ENCODE measurements around the gene COX4I2. TPM values are rescaled to one million over a fixed set of nuclear protein-coding genes. Genes with fewer than 3 reads are reported as not detected.

COX4I2 gene
- polyA plus RNA-seq, 1 donor = 7.0 TPM

- DNase-seq (ENCODE audit: low read depth) = no peak
Observed at GRCh38 chr20:31693987-31694661, 56.4 kb downstream of the COX4I2 start.

Other genes starting within 250 kb of the COX4I2 start
- not detected for gene DEFB119, start 247.3 kb upstream of the COX4I2 start, polyA plus RNA-seq (ENCODE audit: insufficient read length)
- not detected for gene DEFB121, start 231.7 kb upstream of the COX4I2 start, polyA plus RNA-seq (ENCODE audit: insufficient read length)
- gene DEFB123, start 197.3 kb upstream of the COX4I2 start, polyA plus RNA-seq (ENCODE audit: insufficient read length) = not detected
- gene DEFB124, start 162.8 kb upstream of the COX4I2 start, polyA plus RNA-seq (ENCODE audit: insufficient read length) = 1.3 TPM
- 5.8 TPM for gene REM1, start 162.6 kb upstream of the COX4I2 start, polyA plus RNA-seq (ENCODE audit: insufficient read length)
- gene HM13, start 123.5 kb upstream of the COX4I2 start, polyA plus RNA-seq (ENCODE audit: insufficient read length) = 73.3 TPM
- gene ID1, start 32.6 kb upstream of the COX4I2 start, polyA plus RNA-seq (ENCODE audit: insufficient read length) = 16.6 TPM
- gene BCL2L1, start 85.0 kb downstream of the COX4I2 start, polyA plus RNA-seq (ENCODE audit: insufficient read length) = 29.8 TPM
- gene TPX2, start 101.4 kb downstream of the COX4I2 start, polyA plus RNA-seq (ENCODE audit: insufficient read length) = 21.5 TPM
- 60.0 TPM for gene MYLK2, start 181.4 kb downstream of the COX4I2 start, polyA plus RNA-seq (ENCODE audit: insufficient read length)
- 5.9 TPM for gene FOXS1, start 207.7 kb downstream of the COX4I2 start, polyA plus RNA-seq (ENCODE audit: insufficient read length)
- 1.7 TPM for gene DUSP15, start 232.6 kb downstream of the COX4I2 start, polyA plus RNA-seq (ENCODE audit: insufficient read length)
- gene TTLL9, start 232.7 kb downstream of the COX4I2 start, polyA plus RNA-seq (ENCODE audit: insufficient read length) = 0.29 TPM

Measured in forelimb muscle (tissue), 1 donor.